ENCODE results near the gene TARBP2.

GRCh38 chr12:53510181-53510812 lies 9.2 kb downstream of the TARBP2 start:
- TF ChIP-seq, protein P1, sequence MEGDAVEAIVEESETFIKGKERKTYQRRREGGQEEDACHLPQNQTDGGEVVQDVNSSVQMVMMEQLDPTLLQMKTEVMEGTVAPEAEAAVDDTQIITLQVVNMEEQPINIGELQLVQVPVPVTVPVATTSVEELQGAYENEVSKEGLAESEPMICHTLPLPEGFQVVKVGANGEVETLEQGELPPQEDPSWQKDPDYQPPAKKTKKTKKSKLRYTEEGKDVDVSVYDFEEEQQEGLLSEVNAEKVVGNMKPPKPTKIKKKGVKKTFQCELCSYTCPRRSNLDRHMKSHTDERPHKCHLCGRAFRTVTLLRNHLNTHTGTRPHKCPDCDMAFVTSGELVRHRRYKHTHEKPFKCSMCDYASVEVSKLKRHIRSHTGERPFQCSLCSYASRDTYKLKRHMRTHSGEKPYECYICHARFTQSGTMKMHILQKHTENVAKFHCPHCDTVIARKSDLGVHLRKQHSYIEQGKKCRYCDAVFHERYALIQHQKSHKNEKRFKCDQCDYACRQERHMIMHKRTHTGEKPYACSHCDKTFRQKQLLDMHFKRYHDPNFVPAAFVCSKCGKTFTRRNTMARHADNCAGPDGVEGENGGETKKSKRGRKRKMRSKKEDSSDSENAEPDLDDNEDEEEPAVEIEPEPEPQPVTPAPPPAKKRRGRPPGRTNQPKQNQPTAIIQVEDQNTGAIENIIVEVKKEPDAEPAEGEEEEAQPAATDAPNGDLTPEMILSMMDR (IDR thresholded peaks at IDR 0.05; ENCODE audit: low read depth, low read length) = no peak
- TF ChIP-seq POLR2A (IDR thresholded peaks at IDR 0.05; ENCODE audit: extremely low read depth, insufficient read length) = no peak
- TF ChIP-seq MAX (IDR thresholded peaks at IDR 0.05; ENCODE audit: low read depth, low read length) = no peak
